Measurements from ENCODE around the gene HSPA14. TPM values are rescaled to one million over a fixed set of nuclear protein-coding genes. Genes with fewer than 3 reads are reported as not detected.
A peak's percentile ranks its signal among the peaks of the same experiment; 100 is the strongest.
"Not testable (repeated sequence)": the region's sequence is repeated elsewhere in the genome, so short reads cannot be mapped to it uniquely, and the experiment has no call there.

Gene HSPA14
- total RNA-seq, 8 experiments from 2014 or later = 9.3 to 28.7 (median 14.5) TPM

DNA sequence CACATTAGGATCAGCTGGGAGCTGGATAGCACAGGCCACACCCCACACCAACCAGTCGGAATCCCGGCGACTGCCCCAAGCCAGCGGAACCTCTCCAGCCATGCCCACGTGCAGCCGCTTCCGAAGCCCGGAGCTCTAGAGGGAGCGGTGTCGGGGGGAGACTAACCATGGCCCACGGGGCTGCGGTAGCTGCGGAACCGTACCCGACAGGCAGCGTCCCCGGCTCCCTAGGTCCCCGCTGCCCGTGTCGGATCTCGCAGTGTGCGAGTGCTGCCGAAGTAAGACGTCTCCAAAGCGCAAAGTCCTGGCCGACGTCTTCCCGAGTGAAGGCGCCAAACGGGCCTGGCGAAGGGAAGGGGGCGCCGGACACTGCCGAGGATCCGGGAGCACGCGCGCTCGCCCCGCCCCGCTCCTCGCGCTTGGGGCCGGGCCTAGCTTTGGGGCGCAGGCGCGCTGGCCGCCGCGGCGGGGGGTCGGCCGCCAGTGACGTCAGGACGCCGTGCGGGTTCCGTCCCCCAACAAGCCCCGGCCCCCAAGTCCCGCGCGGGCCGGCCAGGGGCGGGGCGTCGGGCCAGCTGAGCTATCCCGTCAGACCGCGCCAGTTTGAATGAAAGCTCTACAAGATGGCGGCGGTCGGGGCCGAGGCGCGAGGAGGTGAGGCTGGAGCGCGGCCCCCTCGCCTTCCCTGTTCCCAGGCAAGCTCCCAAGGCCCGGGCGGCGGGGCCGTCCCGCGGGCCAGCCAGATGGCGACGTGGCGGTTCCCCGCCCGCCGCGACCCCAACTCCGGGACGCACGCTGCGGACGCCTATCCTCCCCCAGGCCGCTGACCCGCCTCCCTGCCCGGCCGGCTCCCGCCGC is 40.4 kb downstream of the HSPA14 start, which contains the start of gene SUV39H2:
Gene SUV39H2 (plus strand): TSS at position 601 of the 858 bp plus-strand sequence. CDS start 23 bp downstream, at position 624.
- H3K27ac ChIP-seq = peak within 1 kb of the TSS; percentile 70 to 78
- 0 to 4% (median 0%) methylated on average over 1 to 18 of the region's 102 CpGs; no CpG with 5 or more reads in 4 of the 10 experiments for WGBS, 10 experiments
- peak; percentile 82 to 91 (median 88) for ATAC-seq (replicated peaks in 6 of 8)
- in situ Hi-C loops (cut with MboI; ENCODE audit: low pct_unique_long_range_greater_than_20kb in 2 of 9, low sequenced_read_pairs in 9 of 9, unreplicated experiment in 9 of 9) = no loop called here
- H3K4me1 ChIP-seq (replicated peaks in 1 of 2) = peaks cover 8 to 17% of the 10 kb centered on the region in 2 donors
- peak within 1 kb of the TSS; percentile 58 to 85 (median 81) for H3K4me3 ChIP-seq

DNA sequence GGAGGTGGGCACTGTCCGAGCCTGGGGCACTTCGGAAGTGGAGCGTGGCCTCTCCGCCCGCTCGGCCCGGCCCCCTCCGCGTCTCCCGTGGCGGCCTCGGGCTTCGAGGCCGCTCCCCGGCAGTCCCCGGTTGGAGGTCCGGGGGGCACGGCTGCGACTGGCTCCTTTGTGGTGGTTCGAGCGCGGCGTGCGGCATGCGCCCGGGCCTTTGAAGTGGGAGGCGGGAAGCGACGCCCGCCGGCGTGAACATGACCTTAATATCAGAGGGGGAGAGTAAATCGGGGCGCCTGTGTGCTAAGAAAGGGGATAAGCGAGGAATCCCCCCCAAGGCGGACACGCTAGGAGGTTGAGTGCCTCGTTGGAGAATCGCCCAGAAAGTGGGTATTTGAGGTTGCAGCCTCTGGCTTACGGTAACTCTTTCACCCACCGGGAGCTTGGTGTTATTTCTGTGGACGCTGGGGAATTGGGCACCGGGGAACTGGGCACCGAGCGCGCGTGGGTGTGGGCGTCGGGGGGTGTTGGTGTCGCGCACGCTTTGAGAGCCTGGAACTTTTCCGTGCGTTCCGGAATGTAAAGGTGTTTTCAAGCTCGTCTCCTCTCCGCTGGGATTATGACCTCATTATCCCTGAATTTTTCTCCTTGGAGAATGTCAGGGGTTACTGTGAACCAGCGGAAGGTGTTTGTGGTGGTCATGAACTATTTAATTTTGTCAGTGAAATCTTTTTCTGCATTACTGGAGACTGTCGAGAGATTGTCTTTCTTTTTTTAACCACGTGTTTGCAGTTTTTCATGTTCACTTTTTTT is 41.2 kb downstream of the HSPA14 start:
- ATAC-seq (replicated peaks in 6 of 8) = no peak
- in situ Hi-C loops (cut with MboI; ENCODE audit: low pct_unique_long_range_greater_than_20kb in 2 of 9, low sequenced_read_pairs in 9 of 9, unreplicated experiment in 9 of 9) = no loop called here
- H3K27ac ChIP-seq = peak overlapping the region; percentile 47 to 70

GRCh38 chr10:14879928-14880193 is 41.8 kb downstream of the HSPA14 start:
- H3K4me3 ChIP-seq = peak overlapping the region; percentile 58 to 85 (median 81)
- 0 to 3% (median 0%) methylated on average over 1 to 5 of the region's 5 CpGs; no CpG with 5 or more reads in 1 of the 10 experiments for WGBS, 10 experiments
- in situ Hi-C loops (cut with MboI; ENCODE audit: low pct_unique_long_range_greater_than_20kb in 2 of 9, low sequenced_read_pairs in 9 of 9, unreplicated experiment in 9 of 9) = no loop called here
- H3K4me1 ChIP-seq (replicated peaks in 1 of 2) = peaks cover 8 to 17% of the 10 kb centered on the region in 2 donors
- H3K27ac ChIP-seq = no peak overlapping the region
- no peak for ATAC-seq (replicated peaks in 6 of 8)

More for the DNA sequence above, 41.2 kb downstream of the HSPA14 start:
- 0 to 2% (median 0%) methylated on average over 4 to 25 of the region's 60 CpGs for WGBS, 10 experiments
- H3K4me3 ChIP-seq = peak overlapping the region; percentile 58 to 85 (median 81)
- H3K4me1 ChIP-seq (replicated peaks in 1 of 2) = peaks cover 8 to 17% of the 10 kb centered on the region in 2 donors

DNA sequence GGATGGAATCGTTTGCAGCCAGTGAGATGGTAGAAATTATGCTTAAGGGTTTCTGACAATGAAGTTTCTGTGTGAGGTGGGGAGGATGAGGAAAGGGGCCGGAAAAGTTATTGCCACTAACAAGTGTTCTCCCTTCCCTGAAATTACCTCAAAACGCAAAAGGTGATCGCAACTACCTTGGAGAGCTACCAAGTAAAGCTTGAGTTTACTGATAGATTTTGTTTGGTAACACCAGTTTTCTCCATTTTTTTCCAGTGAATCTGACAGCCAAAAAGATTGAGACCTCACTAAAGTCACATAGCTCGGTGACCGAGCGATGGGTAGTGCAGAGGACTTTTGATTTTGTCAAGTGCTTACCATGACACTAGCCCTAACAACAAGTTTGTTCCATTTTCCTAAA is 42.1 kb downstream of the HSPA14 start:
- ATAC-seq (replicated peaks in 6 of 8) = no peak
- in situ Hi-C loops (cut with MboI; ENCODE audit: low pct_unique_long_range_greater_than_20kb in 2 of 9, low sequenced_read_pairs in 9 of 9, unreplicated experiment in 9 of 9) = no loop called here
- Histone ChIP-seq H3K27ac (no peak overlapping the region), H3K4me3 (peak overlapping the region; percentile 58 to 85 (median 81)), H3K4me1 (replicated peaks in 1 of 2) (peaks cover 8 to 17% of the 10 kb centered on the region in 2 donors)
- WGBS, 10 experiments = 0 to 71% (median 26%) methylated on average over 1 to 7 of the region's 7 CpGs; no CpG with 5 or more reads in 3 of the 10 experiments

GRCh38 chr10:14884082-14884481 is 46.0 kb downstream of the HSPA14 start:
- ATAC-seq (replicated peaks in 6 of 8) = no peak
- no peak overlapping the region for H3K27ac ChIP-seq
- H3K4me3 ChIP-seq = no peak overlapping the region
- 84 to 100% (median 94%) methylated on average over 1 to 3 of the region's 3 CpGs for WGBS, 10 experiments
- peaks cover 4 to 7% of the 10 kb centered on the region in 2 donors for H3K4me1 ChIP-seq (replicated peaks in 1 of 2)
- in situ Hi-C loops (cut with MboI; ENCODE audit: low pct_unique_long_range_greater_than_20kb in 2 of 9, low sequenced_read_pairs in 9 of 9, unreplicated experiment in 9 of 9) = no loop called here

DNA sequence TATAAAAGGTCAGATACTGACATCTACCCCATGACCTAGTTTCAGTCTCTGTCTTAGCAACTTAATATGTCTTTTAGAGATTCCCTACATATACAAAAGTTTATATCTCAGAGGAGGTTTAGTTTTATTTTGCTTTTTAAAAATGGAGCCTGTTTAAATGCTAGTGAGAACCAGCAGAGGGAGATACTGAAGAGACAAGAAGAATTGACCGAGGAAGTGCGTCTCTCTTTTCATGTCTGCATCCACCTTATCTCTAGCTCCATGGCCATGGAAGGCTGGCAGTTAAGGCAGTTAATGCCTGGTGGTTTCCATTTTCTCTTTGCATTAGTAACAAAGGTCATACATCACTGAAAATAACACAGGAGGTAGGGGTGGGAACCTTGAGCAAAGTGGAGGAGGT is 51.2 kb downstream of the HSPA14 start:
- no peak for ATAC-seq (replicated peaks in 6 of 8)
- in situ Hi-C loops (cut with MboI; ENCODE audit: low pct_unique_long_range_greater_than_20kb in 2 of 9, low sequenced_read_pairs in 9 of 9, unreplicated experiment in 9 of 9) = no loop called here
- Histone ChIP-seq H3K4me1 (replicated peaks in 1 of 2) (no peaks in the 10 kb centered on the region), H3K4me3 (no peak overlapping the region), H3K27ac (no peak overlapping the region)
- 80 to 100% (median 95%) methylated on average over 2 of the region's 2 CpGs; no CpG with 5 or more reads in 5 of the 10 experiments for WGBS, 10 experiments

GRCh38 chr10:14891151-14891550 is 53.0 kb downstream of the HSPA14 start:
- in situ Hi-C loops (cut with MboI; ENCODE audit: low pct_unique_long_range_greater_than_20kb in 2 of 9, low sequenced_read_pairs in 9 of 9, unreplicated experiment in 9 of 9) = no loop called here
- Histone ChIP-seq H3K4me1 (replicated peaks in 1 of 2) (no peaks in the 10 kb centered on the region), H3K27ac (no peak overlapping the region), H3K4me3 (no peak overlapping the region)
- ATAC-seq (replicated peaks in 6 of 8) = no peak
- WGBS, 10 experiments = 86 to 100% (median 100%) methylated on average over 1 of the region's 1 CpG; no CpG with 5 or more reads in 4 of the 10 experiments

- Histone ChIP-seq H3K4me3 (no peak overlapping the region), H3K27ac (no peak overlapping the region), H3K4me1 (replicated peaks in 1 of 2) (no peaks in the 10 kb centered on the region)
- 44 to 80% (median 60%) methylated on average over 1 of the region's 1 CpG; no CpG with 5 or more reads in 5 of the 10 experiments for WGBS, 10 experiments
- ATAC-seq (replicated peaks in 6 of 8) = peak in 3 of 8 experiments; percentile 47 to 57 (median 55)
- in situ Hi-C loops (cut with MboI; ENCODE audit: low pct_unique_long_range_greater_than_20kb in 2 of 9, low sequenced_read_pairs in 9 of 9, unreplicated experiment in 9 of 9) = no loop called here
These were observed 66.2 kb downstream of the HSPA14 start for GRCh38 chr10:14904316-14904732.

- Histone ChIP-seq H3K4me1 (replicated peaks in 1 of 2) (no peaks in the 10 kb centered on the region), H3K27ac (no peak overlapping the region), H3K4me3 (no peak overlapping the region)
- in situ Hi-C loops (cut with MboI; ENCODE audit: low pct_unique_long_range_greater_than_20kb in 2 of 9, low sequenced_read_pairs in 9 of 9, unreplicated experiment in 9 of 9) = no loop called here
- WGBS, 10 experiments = 80 to 100% (median 100%) methylated on average over 2 of the region's 2 CpGs; no CpG with 5 or more reads in 1 of the 10 experiments
- no peak for ATAC-seq (replicated peaks in 6 of 8)
These were observed 66.8 kb downstream of the HSPA14 start for GRCh38 chr10:14904864-14905263.

DNA sequence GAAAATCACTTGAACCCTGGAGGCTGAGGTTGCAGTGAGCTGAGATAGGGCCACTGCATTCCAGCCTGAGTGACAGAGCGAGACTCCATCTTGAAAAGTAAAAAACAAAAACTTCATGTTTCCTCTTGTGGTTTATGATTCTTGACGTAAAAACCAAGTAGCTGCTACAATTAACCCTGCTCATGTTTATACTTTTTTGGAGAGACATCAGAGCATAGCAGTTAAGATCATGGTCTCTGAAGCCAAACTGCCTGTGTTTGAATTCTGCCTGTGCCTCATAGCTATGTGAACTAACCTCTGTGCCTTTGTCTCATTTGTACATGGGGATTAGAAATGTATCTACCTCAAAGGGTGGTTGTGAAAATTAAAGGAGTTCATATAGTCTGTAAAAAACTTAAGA is 67.8 kb downstream of the HSPA14 start:
- ATAC-seq (replicated peaks in 6 of 8) = no peak
- H3K4me3 ChIP-seq = no peak overlapping the region
- H3K4me1 ChIP-seq (replicated peaks in 1 of 2) = no peaks in the 10 kb centered on the region
- H3K27ac ChIP-seq = no peak overlapping the region
- in situ Hi-C loops (cut with MboI; ENCODE audit: low pct_unique_long_range_greater_than_20kb in 2 of 9, low sequenced_read_pairs in 9 of 9, unreplicated experiment in 9 of 9) = no loop called here
- 80 to 100% (median 100%) methylated on average over 1 to 2 of the region's 2 CpGs; no CpG with 5 or more reads in 1 of the 10 experiments for WGBS, 10 experiments

DNA sequence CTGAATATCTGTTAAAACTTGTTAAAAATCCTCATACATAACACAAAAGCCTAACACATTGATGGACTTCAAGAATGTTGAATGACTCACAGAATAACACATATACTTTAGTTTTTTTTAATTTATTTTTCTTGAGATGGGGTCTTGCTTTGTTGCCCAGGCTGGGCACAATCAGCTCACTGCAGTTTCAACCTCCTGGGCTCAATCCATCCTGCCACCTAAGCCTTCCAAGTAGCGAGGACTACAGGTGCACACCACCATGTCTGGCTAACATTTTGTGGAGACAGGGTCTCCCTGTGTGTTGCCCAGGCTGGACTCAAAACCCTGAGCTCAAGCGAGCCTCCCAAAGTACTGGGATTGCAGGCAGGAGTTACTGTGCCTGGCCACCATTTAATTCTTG is 68.7 kb downstream of the HSPA14 start:
- in situ Hi-C loops (cut with MboI; ENCODE audit: low pct_unique_long_range_greater_than_20kb in 2 of 9, low sequenced_read_pairs in 9 of 9, unreplicated experiment in 9 of 9) = no loop called here
- no peak for ATAC-seq (replicated peaks in 6 of 8)
- no peak overlapping the region for H3K27ac ChIP-seq
- 75 to 100% (median 100%) methylated on average over 1 to 2 of the region's 2 CpGs; no CpG with 5 or more reads in 4 of the 10 experiments for WGBS, 10 experiments
- no peaks in the 10 kb centered on the region for H3K4me1 ChIP-seq (replicated peaks in 1 of 2)
- no peak overlapping the region for H3K4me3 ChIP-seq

DNA sequence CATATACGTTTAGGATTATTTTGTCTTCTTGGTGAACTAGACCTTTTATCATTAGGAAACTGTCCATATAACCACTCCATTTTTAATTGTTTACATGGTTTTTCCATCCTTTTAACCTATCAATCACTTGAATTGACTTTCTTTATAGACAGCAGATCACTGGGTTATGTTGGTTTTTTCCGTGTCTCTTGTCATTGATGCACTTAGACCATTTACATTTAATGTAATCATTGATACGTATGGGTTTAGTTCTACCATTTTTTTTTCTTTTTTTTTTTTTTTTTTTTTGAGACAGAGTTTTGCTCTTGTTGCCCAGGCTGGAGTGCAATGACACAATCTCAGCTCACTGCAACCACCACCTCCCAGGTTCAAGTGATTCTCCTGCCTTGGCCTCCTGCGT is 69.5 kb downstream of the HSPA14 start:
- H3K27ac ChIP-seq; in situ Hi-C loops (cut with MboI; ENCODE audit: low pct_unique_long_range_greater_than_20kb in 2 of 9, low sequenced_read_pairs in 9 of 9, unreplicated experiment in 9 of 9); ATAC-seq (replicated peaks in 6 of 8); H3K4me1 ChIP-seq (replicated peaks in 1 of 2); H3K4me3 ChIP-seq: not testable (repeated sequence)
- 93 to 100% (median 98%) methylated on average over 1 to 4 of the region's 4 CpGs; no CpG with 5 or more reads in 1 of the 10 experiments for WGBS, 10 experiments

DNA sequence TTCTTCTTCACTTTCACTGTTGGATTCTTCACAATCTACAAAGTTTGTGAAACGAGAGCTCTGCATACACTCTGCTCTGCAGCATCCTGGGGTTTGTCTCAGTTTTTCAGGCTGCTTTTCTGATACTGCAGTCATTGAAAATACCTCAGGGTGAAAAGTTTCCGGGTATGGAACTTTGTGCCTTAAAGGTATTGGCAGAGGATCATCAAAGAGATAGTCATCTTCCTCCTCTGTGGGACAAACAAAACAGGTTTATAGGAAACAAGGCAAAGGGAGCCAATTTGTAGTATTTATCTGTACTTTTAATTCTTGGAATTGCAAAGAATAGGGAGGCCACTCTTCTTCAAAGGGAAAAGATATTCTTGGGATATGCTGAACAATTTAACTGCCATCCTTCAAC is 71.0 kb downstream of the HSPA14 start:
- Histone ChIP-seq H3K4me1 (replicated peaks in 1 of 2) (no peaks in the 10 kb centered on the region), H3K27ac (no peak overlapping the region), H3K4me3 (no peak overlapping the region)
- 80 to 100% (median 98%) methylated on average over 1 to 2 of the region's 2 CpGs; no CpG with 5 or more reads in 2 of the 10 experiments for WGBS, 10 experiments
- in situ Hi-C loops (cut with MboI; ENCODE audit: low pct_unique_long_range_greater_than_20kb in 2 of 9, low sequenced_read_pairs in 9 of 9, unreplicated experiment in 9 of 9) = no loop called here
- no peak for ATAC-seq (replicated peaks in 6 of 8)

Data from motor neuron (in vitro differentiated cells).